ENCODE data around the gene CACNG4.
"Not testable (repeated sequence)": the region's sequence is repeated elsewhere in the genome, so short reads cannot be mapped to it uniquely, and the experiment has no call there.

Gene CACNG4

GRCh38 chr17:66966298-66966697, 1.8 kb downstream of the CACNG4 start:
- DNase-seq: no peak

GRCh38 chr17:66966704-66967418, 2.4 kb downstream of the CACNG4 start:
- DNase-seq: no peak

GRCh38 chr17:66967837-66968543, 3.5 kb downstream of the CACNG4 start:
- DNase-seq: no peak

- no peak for DNase-seq
Measured at GRCh38 chr17:66968916-66969315, 4.4 kb downstream of the CACNG4 start.

GRCh38 chr17:66970140-66970539, 5.6 kb downstream of the CACNG4 start:
- no peak for DNase-seq

- no peak for DNase-seq
Measured at GRCh38 chr17:66970797-66971196, 6.3 kb downstream of the CACNG4 start.

- DNase-seq: no peak
Measured at GRCh38 chr17:66971264-66971663, 6.8 kb downstream of the CACNG4 start.

- no peak for DNase-seq
Measured at GRCh38 chr17:66971730-66972441, 7.4 kb downstream of the CACNG4 start.

GRCh38 chr17:66972442-66972830, 7.9 kb downstream of the CACNG4 start:
- not testable (repeated sequence) for DNase-seq

GRCh38 chr17:66975188-66975587, 10.7 kb downstream of the CACNG4 start:
- DNase-seq: no peak

GRCh38 chr17:66975614-66976378, 11.3 kb downstream of the CACNG4 start:
- no peak for DNase-seq

- DNase-seq: no peak
Measured at GRCh38 chr17:66976379-66976663, 11.8 kb downstream of the CACNG4 start.

GRCh38 chr17:66976781-66977201, 12.3 kb downstream of the CACNG4 start:
- DNase-seq: no peak

- no peak for DNase-seq
Measured at GRCh38 chr17:66978514-66979061, 14.1 kb downstream of the CACNG4 start.

- DNase-seq: no peak
Measured at GRCh38 chr17:66980896-66981295, 16.4 kb downstream of the CACNG4 start.

- no peak for DNase-seq
Measured at GRCh38 chr17:66981983-66982508, 17.5 kb downstream of the CACNG4 start.

- no peak for DNase-seq
Measured at GRCh38 chr17:66983414-66984021, 19.0 kb downstream of the CACNG4 start.

- no peak for DNase-seq
Measured at GRCh38 chr17:66984730-66985129, 20.2 kb downstream of the CACNG4 start.

- no peak for DNase-seq
Measured at GRCh38 chr17:66985338-66986237, 21.1 kb downstream of the CACNG4 start.

GRCh38 chr17:66986659-66987058, 22.2 kb downstream of the CACNG4 start:
- DNase-seq: no peak

- DNase-seq: no peak
Measured at GRCh38 chr17:66987059-66987616, 22.6 kb downstream of the CACNG4 start.

All from fibroblast of skin of right biceps (primary cell).